Brain pericyte (primary cell): ENCODE measurements around the gene FBXL5.

ENCODE experiments used
- DNase-seq: peaks from one replicate; pipeline ENCODE4 v3.0.0-alpha.2; 2012; ENCODE audit warnings: low read depth, low spot score

The FBXL5 gene

DNA sequence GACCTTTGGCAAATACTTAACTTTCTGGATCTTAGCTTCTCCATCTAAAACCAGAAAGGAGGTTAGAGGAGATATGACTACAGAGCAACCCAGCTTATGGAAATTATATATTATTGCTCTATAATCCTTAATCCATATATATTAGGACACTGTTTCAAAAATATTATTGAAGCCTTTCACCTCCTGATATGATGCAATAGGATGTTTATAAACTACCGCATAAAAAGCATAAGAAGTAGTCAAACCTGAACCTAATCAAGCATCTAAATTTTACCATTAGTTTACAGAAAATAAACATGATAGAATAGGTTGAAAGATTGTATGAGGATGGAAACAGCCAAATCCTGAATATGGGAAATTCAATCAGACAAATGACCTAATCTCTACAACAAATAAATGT, 20.9 kb upstream of the FBXL5 start:
- DNase-seq: no peak

DNA sequence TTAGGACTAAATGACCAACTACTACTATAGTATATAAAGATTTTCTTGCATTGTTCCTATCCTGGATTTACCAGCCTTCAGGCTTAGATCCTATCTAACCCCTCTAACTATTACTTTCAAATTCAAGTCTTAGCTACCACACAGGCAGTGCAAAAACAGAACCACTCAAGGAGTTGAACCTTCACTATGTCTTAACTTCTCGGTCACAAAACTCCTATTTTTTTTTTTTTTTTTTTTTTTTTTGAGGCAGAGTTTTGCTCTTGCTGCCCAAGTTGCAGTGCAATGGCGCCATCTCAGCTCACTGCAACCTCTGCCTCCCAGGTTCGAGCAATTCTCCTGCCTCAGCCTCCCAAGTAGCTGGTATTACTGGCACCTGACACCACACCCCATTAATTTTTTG, 20.2 kb upstream of the FBXL5 start:
- no peak for DNase-seq

DNA sequence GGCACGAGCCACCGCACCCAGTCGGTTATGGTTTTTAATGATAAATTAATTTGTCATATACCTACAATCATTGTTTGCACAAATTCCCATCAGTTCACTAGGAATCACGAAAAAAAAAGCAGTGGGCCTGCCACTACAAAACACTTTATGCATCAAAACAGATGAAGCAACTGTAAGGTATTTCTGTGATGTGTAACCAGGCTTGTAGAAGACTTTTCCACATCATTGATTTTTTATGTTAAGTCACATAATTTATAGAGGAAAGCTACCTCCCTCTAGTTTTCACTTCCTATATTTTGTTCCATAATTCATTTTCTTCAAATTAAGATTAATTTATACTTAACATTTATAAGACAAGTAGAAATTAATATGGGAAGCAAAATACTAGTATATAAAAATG, 19.8 kb upstream of the FBXL5 start:
- DNase-seq: no peak

GRCh38 chr4:15674046-15674445, 18.9 kb upstream of the FBXL5 start:
- no peak for DNase-seq

GRCh38 chr4:15673337-15673736, 18.2 kb upstream of the FBXL5 start:
- DNase-seq: no peak

GRCh38 chr4:15672101-15672500, 16.9 kb upstream of the FBXL5 start:
- DNase-seq: no peak

- no peak for DNase-seq
Measured at GRCh38 chr4:15670576-15670975, 15.4 kb upstream of the FBXL5 start.

DNA sequence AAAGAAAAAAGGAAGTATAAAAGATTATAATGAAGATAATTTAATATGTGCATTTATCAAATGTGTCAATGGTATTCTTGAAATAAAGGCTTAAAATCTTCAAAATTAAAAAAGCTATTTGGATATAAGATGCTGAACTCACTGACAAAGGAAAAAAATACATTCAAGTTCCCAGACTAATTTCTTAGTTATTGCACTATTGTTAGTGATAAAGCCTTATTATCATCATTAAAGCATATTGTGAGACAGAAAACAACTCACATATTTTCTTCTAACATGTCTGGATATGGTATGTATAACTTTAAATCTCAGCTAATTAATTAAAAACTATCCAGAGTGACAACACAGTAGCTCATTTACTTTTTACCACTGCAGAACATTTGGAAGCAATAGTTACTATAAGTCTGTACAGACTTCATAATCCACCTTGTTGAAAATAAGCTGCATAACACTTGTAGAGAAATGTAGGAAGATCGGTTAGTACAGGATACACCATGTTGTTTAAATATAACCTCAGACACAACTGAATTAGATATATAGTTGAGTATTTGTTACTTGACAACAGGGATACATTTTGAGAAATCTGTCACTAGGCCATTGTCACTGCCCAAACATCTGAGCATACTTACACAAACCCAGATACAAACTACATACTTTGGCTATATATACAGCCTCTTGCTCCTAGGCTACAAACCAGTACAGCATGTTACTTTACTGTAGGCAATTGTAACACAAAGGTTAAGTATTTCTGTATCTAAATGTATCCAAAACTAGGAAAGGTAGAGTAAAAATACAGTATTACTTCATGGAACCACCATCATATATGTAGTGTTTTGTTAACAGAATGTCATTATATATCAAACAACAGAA, 13.6 kb upstream of the FBXL5 start:
- no peak for DNase-seq

GRCh38 chr4:15667006-15667405, 11.8 kb upstream of the FBXL5 start:
- no peak for DNase-seq

DNA sequence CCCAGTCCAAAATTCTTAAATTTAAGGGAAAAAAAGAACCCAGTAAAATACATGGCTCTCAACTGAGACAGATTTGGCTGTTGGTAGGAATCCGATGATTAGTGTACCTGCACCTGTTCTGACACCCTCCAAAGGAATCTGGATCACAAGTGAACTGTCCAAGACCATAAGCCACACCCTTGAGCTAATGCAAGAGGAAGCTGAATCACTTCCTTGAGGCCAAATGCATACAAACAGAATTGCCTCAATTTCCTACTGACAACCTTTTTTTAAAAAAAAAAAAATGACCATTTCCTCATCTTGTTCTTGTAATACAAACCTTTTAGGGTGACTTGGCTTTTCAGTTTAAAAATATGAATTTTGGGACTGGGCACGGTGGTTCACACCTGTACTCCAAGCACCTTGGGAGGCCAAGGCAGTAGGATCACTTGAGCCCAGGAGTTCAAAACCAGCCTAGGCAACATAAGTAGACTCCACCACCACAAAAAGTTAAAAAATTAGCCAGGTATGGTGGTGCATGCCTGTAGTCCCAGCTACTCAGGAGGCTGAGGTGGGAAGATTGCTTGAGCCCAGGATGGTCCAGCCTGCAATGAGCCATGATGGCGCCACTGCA, 10.7 kb upstream of the FBXL5 start:
- no peak for DNase-seq

GRCh38 chr4:15659768-15660570, 4.8 kb upstream of the FBXL5 start:
- DNase-seq: no peak

DNA sequence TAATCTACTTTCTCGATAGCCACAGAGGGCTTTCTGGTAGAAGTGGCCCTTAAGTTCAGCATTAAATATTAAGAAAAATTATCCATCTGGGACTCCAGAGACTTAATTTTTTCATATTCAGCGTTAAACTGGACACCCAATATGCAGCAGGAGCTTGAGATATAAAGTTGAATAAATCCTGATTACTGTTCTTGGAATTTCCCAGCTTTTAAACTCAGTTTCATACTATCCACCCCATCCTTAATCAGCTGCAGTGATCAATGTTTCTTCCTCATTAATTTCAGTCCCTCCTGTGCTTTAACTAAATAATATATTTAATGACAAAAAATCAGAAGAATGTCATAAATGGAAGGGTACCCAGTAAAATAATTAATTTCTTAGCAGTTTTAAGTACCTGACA, 3.6 kb upstream of the FBXL5 start:
- DNase-seq: no peak

- DNase-seq: no peak
Measured at GRCh38 chr4:15658136-15658770, 3.1 kb upstream of the FBXL5 start.

GRCh38 chr4:15657366-15657765, 2.2 kb upstream of the FBXL5 start:
- DNase-seq: no peak

GRCh38 chr4:15656038-15656470, 897 bp upstream of the FBXL5 start:
- DNase-seq: no peak

DNA sequence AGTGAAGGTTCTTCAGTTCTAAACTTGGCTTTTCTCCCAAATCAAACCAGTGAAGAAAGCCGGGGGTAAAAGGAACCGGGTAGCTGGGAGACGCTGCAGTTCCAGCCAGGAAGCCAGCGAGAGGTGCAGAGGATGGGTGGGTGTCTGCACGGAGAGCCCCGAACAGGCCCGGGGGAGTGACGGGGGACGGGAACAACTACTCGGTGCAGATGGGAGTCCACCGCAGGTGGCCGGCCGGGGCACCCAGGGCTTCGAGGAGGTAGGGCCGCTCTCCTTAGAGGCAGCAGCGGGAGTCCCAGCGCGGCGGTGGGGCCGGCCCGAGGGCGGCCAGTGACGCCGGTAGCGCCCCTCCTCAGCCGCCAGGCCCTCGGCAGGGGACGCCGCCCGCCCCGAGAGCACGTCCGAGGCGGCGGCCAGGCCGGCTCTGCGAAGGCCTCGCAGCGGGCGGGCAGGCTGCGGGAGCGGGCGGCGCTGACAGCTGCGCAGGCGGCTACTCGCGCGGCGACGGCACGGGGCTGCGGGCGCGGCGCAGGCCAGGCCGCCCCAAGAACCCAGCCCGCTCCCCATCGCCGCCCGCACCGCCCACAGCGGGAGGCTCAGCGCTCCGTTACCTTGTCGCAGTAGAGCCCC, 449 bp downstream of the FBXL5 start:
- no peak for DNase-seq

GRCh38 chr4:15653864-15654592, 1.1 kb downstream of the FBXL5 start:
- DNase-seq: no peak

DNA sequence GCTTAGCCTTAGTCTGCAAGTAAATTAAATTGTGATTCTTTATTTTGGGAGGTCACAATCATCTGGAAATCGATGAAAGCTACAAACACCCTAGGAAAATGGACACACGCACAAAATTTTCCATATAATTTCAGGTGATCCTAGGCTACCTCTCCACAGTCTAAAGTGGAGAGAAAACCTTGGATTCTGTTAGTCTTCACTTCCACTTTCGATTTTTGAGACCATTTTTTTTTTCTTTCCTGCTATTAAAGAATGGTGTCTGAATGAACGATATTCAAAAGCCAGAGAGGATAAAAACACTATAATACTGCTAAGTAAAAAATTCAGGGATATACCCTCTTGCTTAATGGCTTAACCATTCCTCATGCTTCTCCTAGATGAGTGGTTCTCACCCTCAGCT, 1.7 kb downstream of the FBXL5 start:
- no peak for DNase-seq

- DNase-seq: no peak
Measured at GRCh38 chr4:15652841-15653240, 2.3 kb downstream of the FBXL5 start.

DNA sequence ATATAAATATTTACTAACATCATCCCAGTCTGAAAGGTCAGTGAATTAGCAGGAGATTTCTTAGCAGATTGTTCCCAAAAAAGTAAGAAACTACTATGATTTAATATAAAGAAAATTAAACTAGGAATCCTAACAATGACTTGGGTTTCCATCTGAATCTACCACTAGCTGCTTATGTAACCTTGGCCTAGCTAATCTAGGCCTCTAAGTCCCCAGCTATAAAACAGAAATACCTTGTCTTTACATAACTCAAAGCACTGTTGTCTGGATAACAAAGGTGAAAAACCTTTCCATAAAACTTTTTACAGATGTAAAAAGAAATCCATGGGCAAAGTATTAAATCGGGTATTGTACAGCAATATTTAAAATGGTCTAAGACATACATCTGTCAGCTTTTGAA, 3.0 kb downstream of the FBXL5 start:
- DNase-seq: no peak

DNA sequence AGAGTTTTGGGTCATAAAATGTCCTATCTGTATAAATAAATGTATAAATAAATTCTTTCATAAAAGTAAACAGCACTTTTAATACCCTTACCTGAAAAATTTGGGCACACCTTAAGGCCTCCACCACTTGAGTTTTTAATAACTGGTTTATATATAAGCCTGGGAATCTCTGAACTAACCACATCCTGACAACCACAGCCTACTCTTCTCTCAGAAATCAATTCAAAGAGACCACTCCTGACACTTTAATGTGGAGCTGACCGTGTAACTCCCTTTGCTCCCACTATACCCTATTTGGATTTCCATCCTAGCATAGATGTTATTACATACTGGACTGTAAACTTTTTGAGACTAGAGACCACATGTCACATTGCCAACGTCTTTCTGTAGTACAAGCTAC, 3.5 kb downstream of the FBXL5 start:
- DNase-seq: no peak
